DND-41 (cell line): ENCODE measurements around the gene RCAN2.

Source experiments
- ATAC-seq: fragments of 200-7000 bp; cut with Tn5 transposase; 3 replicates; pipeline ENCODE4 v1.9.1; 2021; ENCODE audit warnings: low read depth; ENCODE audit not compliant: insufficient read depth
- DNase-seq: peaks from one replicate; pipeline ENCODE4 v3.0.0-alpha.2; 2020
- H2AFZ ChIP-seq: 2 replicates; pipeline ENCODE4 v1.6.0; 2012; ENCODE audit warnings: low read depth, low read length
- H3K27ac ChIP-seq: 2 replicates; pipeline ENCODE4 v1.5.1; 2012; ENCODE audit warnings: low read length, inconsistent platforms
- H3K27me3 ChIP-seq: fragments of 200-600 bp; sonication (generic); 2 replicates; pipeline ENCODE4 v1.6.0; 2012; ENCODE audit warnings: low read length, mild to moderate bottlenecking, inconsistent platforms; ENCODE audit not compliant: insufficient read depth, poor library complexity
- H3K36me3 ChIP-seq: 2 replicates; pipeline ENCODE4 v1.5.1; 2012; ENCODE audit warnings: low read length, inconsistent platforms; ENCODE audit not compliant: insufficient read depth
- H3K4me1 ChIP-seq: 2 replicates; pipeline ENCODE4 v1.5.1; 2012; ENCODE audit warnings: mild to moderate bottlenecking, low read length; ENCODE audit not compliant: insufficient read depth
- H3K4me2 ChIP-seq: 2 replicates; pipeline ENCODE4 v1.6.0; 2012; ENCODE audit warnings: mild to moderate bottlenecking, moderate library complexity, low read length, inconsistent platforms; ENCODE audit not compliant: insufficient read depth
- H3K4me3 ChIP-seq, 2 experiments: fragments of 200-600 bp in 1 of 2; shearing (Covaris generic) in 1 of 2; 2 replicates each; pipeline ENCODE4 v1.5.1; 2012 to 2016; ENCODE audit warnings: inconsistent platforms in 2 of 2, low read length in 2 of 2, mild to moderate bottlenecking in 2 of 2, low read depth in 1 of 2, moderate library complexity in 1 of 2
- H3K79me2 ChIP-seq: 2 replicates; pipeline ENCODE4 v1.6.0; 2012; ENCODE audit warnings: low read length, inconsistent platforms; ENCODE audit not compliant: insufficient read depth
- H3K9ac ChIP-seq: 2 replicates; pipeline ENCODE4 v1.6.0; 2012; ENCODE audit warnings: low read depth, mild to moderate bottlenecking, inconsistent platforms, low read length, moderate library complexity
- H3K9me3 ChIP-seq: 2 replicates; pipeline ENCODE4 v1.5.1; 2012; ENCODE audit warnings: low read length, moderate library complexity, mild to moderate bottlenecking, inconsistent platforms; ENCODE audit not compliant: insufficient read depth, severe bottlenecking
- H4K20me1 ChIP-seq: 2 replicates; pipeline ENCODE4 v1.6.0; 2012; ENCODE audit warnings: low read length; ENCODE audit not compliant: insufficient read depth
- EZH2 ChIP-seq: IDR thresholded peaks from 3 replicates; pipeline ENCODE4 v1.6.1; 2012; ENCODE audit warnings: borderline replicate concordance, low read depth, mild to moderate bottlenecking, moderate library complexity, low read length, inconsistent platforms; ENCODE audit not compliant: severe bottlenecking
- TF ChIP-seq, protein P1 (sequence below): IDR thresholded peaks from 2 replicates; pipeline ENCODE4 v1.5.1; 2012; ENCODE audit warnings: borderline replicate concordance, low read length, moderate library complexity, mild to moderate bottlenecking; ENCODE audit not compliant: poor library complexity, severe bottlenecking; ENCODE audit errors: extremely low read depth

RCAN2 gene

DNA sequence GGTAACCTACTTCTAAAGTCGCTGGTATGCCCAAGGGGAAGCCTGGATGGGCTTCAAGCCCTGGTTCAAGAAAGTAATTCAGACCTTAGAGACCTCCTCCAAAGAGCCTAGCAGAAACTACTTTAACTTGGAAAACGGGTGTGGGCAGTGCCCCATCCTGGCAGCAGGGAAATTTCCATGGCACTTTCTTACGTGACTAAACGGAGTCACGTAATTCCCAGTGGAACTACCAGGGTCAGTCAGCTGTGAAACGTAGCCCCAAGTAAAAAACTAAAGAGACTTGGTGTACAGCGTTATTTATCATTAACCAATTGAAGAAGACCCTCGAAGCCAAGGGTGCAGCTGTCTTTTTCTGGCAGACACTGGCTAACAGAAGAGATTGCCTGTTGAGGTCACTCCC, 114.0 kb downstream of the RCAN2 start:
- Histone ChIP-seq H2AFZ (no peak overlapping the region), H3K9me3 (no peaks in the 10 kb centered on the region), H3K4me2 (no peak overlapping the region), H3K4me1 (0 out of 2 replicates have a peak, but pooled peaks cover 2% of the 10 kb centered on the region), H3K9ac (no peak overlapping the region), H3K27me3 (peaks cover 3% of the 10 kb centered on the region), H3K4me3 (no peak overlapping the region), H4K20me1 (no peaks in the 10 kb centered on the region), H3K79me2 (no peaks in the 10 kb centered on the region), H3K27ac (no peak overlapping the region), H3K36me3 (no peaks in the 10 kb centered on the region)
- no peak for ATAC-seq
- no peak for DNase-seq
- TF ChIP-seq EZH2: no peak
- TF ChIP-seq, protein P1, sequence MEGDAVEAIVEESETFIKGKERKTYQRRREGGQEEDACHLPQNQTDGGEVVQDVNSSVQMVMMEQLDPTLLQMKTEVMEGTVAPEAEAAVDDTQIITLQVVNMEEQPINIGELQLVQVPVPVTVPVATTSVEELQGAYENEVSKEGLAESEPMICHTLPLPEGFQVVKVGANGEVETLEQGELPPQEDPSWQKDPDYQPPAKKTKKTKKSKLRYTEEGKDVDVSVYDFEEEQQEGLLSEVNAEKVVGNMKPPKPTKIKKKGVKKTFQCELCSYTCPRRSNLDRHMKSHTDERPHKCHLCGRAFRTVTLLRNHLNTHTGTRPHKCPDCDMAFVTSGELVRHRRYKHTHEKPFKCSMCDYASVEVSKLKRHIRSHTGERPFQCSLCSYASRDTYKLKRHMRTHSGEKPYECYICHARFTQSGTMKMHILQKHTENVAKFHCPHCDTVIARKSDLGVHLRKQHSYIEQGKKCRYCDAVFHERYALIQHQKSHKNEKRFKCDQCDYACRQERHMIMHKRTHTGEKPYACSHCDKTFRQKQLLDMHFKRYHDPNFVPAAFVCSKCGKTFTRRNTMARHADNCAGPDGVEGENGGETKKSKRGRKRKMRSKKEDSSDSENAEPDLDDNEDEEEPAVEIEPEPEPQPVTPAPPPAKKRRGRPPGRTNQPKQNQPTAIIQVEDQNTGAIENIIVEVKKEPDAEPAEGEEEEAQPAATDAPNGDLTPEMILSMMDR: no peak

DNA sequence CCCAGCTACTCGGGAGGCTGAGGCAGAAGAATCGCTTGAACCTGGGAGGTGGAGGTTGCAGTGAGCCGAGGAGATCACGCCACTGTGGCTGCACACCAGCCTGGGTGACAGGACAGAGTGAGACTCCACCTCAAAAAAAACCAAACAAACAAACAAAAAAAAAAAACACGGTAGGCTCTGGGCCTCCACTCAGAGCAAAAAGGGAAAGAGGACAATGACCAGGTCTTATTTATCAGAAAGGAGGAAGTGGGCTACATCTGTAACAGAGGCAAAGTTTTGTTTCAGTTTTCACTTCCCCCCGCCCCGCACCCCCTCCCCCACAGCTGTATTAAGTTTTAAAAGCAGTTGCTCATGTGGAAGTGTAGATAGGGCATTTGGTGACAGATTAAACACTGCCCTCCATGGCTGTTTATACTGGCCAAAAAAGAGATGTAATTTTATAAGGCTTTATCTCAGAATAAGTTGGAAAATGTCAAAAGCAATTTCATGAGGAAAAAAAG, 114.6 kb downstream of the RCAN2 start:
- no peaks in the 10 kb centered on the region for H3K9me3 ChIP-seq
- 0 out of 2 replicates have a peak, but pooled peaks cover 2% of the 10 kb centered on the region for H3K4me1 ChIP-seq
- H3K27ac ChIP-seq: no peak overlapping the region
- H3K4me2 ChIP-seq: no peak overlapping the region
- peaks cover 5% of the 10 kb centered on the region for H3K27me3 ChIP-seq
- ATAC-seq (peak; percentile 72), DNase-seq (peak; percentile 31)
- no peaks in the 10 kb centered on the region for H3K79me2 ChIP-seq
- no peak for TF ChIP-seq EZH2
- TF ChIP-seq, protein P1: no peak
- H3K9ac ChIP-seq: no peak overlapping the region
- no peak overlapping the region for H2AFZ ChIP-seq
- no peaks in the 10 kb centered on the region for H4K20me1 ChIP-seq
- H3K4me3 ChIP-seq: no peak overlapping the region
- H3K36me3 ChIP-seq: no peaks in the 10 kb centered on the region

DNA sequence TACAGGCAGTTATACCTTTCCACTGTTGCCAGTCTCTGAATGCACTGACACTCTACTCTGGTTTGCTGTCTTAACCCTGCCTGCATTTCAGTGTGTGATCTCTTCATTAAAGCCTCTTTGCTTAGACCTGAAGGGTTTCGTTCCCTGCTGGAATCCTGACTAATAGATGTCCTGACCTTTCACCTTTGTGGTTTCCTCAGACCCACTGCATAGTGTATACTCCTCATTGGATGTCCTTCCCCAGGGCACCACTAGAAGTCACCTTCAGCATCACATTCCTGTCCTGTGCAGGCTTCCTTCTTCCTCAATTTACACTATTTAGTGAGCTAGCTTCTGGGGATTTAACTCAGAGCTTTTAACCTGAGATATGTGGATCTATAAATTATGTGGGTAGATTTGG, 120.6 kb downstream of the RCAN2 start:
- H3K9ac ChIP-seq: no peak overlapping the region
- no peaks in the 10 kb centered on the region for H3K4me1 ChIP-seq
- ATAC-seq: no peak
- no peaks in the 10 kb centered on the region for H3K79me2 ChIP-seq
- no peaks in the 10 kb centered on the region for H3K36me3 ChIP-seq
- H3K27ac ChIP-seq: no peak overlapping the region
- no peaks in the 10 kb centered on the region for H4K20me1 ChIP-seq
- H3K4me3 ChIP-seq: no peak overlapping the region
- TF ChIP-seq EZH2: no peak
- TF ChIP-seq, protein P1: no peak
- no peak for DNase-seq
- H2AFZ ChIP-seq: no peak overlapping the region
- no peaks in the 10 kb centered on the region for H3K9me3 ChIP-seq
- H3K4me2 ChIP-seq: no peak overlapping the region
- peaks cover 11% of the 10 kb centered on the region for H3K27me3 ChIP-seq

DNA sequence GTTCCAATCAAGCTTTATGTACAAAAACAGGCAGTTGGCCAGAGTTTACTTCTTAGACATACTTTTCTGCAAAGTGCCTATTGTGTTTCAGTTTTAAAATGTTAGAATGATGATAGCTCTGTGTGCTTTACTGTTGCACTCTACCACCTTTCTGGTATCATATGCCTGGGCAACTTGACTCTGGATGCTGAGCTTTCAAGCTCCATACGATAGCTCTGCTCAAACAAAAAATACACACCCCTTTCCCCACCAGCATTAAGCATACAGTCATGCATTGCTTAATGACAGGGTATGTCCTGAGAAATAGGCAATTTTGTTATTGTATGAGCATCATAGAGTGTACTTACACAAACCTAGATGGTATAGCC, 123.1 kb downstream of the RCAN2 start:
- Histone ChIP-seq H3K4me1 (no peaks in the 10 kb centered on the region), H3K27me3 (peaks cover 15% of the 10 kb centered on the region), H3K4me2 (no peak overlapping the region), H3K9me3 (no peaks in the 10 kb centered on the region), H3K27ac (no peak overlapping the region), H2AFZ (no peak overlapping the region), H3K4me3 (no peak overlapping the region), H3K79me2 (no peaks in the 10 kb centered on the region), H3K36me3 (no peaks in the 10 kb centered on the region), H3K9ac (no peak overlapping the region), H4K20me1 (no peaks in the 10 kb centered on the region)
- ATAC-seq: no peak
- no peak for DNase-seq
- TF ChIP-seq, protein P1: no peak
- no peak for TF ChIP-seq EZH2
